CD4-positive, alpha-beta T cell (primary cell): ENCODE measurements around the gene DDIT4. TPM values are rescaled to one million over a fixed set of nuclear protein-coding genes. Genes with fewer than 3 reads are reported as not detected.
A peak's percentile ranks its signal among the peaks of the same experiment; 100 is the strongest.

Source experiments
- ATAC-seq: fragments of 200-7000 bp; cut with Tn5 transposase; one replicate; pipeline ENCODE4 v1.10.0; 2022; ENCODE audit warnings: mild to moderate bottlenecking; ENCODE audit not compliant: poor library complexity
- CTCF ChIA-PET: fragments of 350-600 bp; sonication (Branson Sonifier 250); formaldehyde crosslinking; loops from one replicate; lab custom pipeline; 2021; ENCODE audit warnings: antibody characterized with exemption, inconsistent platforms; lab: Charles Lee
- POLR2A ChIA-PET: fragments of 350-600 bp; sonication (Branson Sonifier 250); formaldehyde crosslinking; loops from one replicate; lab custom pipeline; 2021; ENCODE audit warnings: antibody characterized with exemption, inconsistent platforms; lab: Charles Lee
- DNase-seq, 14 experiments: peaks; one replicate each; pipeline ENCODE4 v3.0.0-alpha.2; 2013 to 2020; ENCODE audit warnings: mixed read lengths in 2 of 14
- H3K27ac ChIP-seq, 2 donors: one replicate each; pipeline versions ENCODE4 v1.5.1 to v1.7.0; 2013; ENCODE audit warnings: low read length in 2 of 2, low read depth in 1 of 2, mild to moderate bottlenecking in 1 of 2
- H3K27me3 ChIP-seq, 2 experiments: 1 replicate in 1 of 2; 2 replicates in 1 of 2; pipeline versions ENCODE4 v1.6.1 to v1.7.0; 2013; ENCODE audit warnings: low read length in 2 of 2, control low read depth in 1 of 2, mild to moderate bottlenecking in 1 of 2, moderate library complexity in 1 of 2; ENCODE audit not compliant: insufficient read depth in 2 of 2, control insufficient read depth in 1 of 2
- H3K36me3 ChIP-seq: one replicate; pipeline ENCODE4 v1.6.1; 2013; ENCODE audit warnings: low read length, control low read depth; ENCODE audit not compliant: insufficient read depth
- H3K4me1 ChIP-seq: one replicate; pipeline ENCODE4 v1.6.1; 2013; ENCODE audit warnings: low read length, control low read depth; ENCODE audit not compliant: insufficient read depth
- H3K4me3 ChIP-seq: one replicate; pipeline ENCODE4 v1.5.1; 2013; ENCODE audit warnings: mild to moderate bottlenecking, low read length, moderate library complexity
- H3K9me3 ChIP-seq, 2 experiments: 1 replicate in 1 of 2; 2 replicates in 1 of 2; pipeline versions ENCODE4 v1.6.1 to v1.7.0; 2013; ENCODE audit warnings: low read length in 2 of 2, mild to moderate bottlenecking in 2 of 2, control low read depth in 1 of 2, moderate library complexity in 1 of 2; ENCODE audit not compliant: control insufficient read depth in 1 of 2, insufficient read depth in 1 of 2
- H3K27ac Mint-ChIP-seq: one replicate; pipeline ENCODE4 v1.8.0; 2020; ENCODE audit warnings: mixed read lengths
- H3K27me3 Mint-ChIP-seq: one replicate; pipeline ENCODE4 v1.8.0; 2021; ENCODE audit warnings: mixed read lengths
- H3K36me3 Mint-ChIP-seq: one replicate; pipeline ENCODE4 v1.8.0; 2021; ENCODE audit warnings: low read depth, mixed read lengths
- H3K4me1 Mint-ChIP-seq: one replicate; pipeline ENCODE4 v1.8.0; 2021; ENCODE audit warnings: low read depth, mixed read lengths
- H3K4me3 Mint-ChIP-seq: one replicate; pipeline ENCODE4 v1.8.0; 2020; ENCODE audit warnings: mild to moderate bottlenecking, mixed read lengths
- H3K9me3 Mint-ChIP-seq: one replicate; pipeline ENCODE4 v1.8.0; 2020; ENCODE audit warnings: mixed read lengths
- intact Hi-C, 2 experiments: fragments of 100-400 bp; cut with DNase I in 1 of 2; cut with micrococcal nuclease in 1 of 2; formaldehyde crosslinking; loops; one replicate each; pipeline versions ENCODE4 v1.15.1 to v1.9.0; 2023 to 2025; cut with DNase I, micrococcal nuclease
- total RNA-seq, 174 experiments: library from RNA in 2 of 174; stranded (reverse) in 2 of 174; gene quantifications; one replicate each; pipeline ENCODE4 v1.2.3 and lab custom pipeline; 2021 to 2026
- TF ChIP-seq, protein P1 (sequence below): fragments of 200-600 bp; IDR thresholded peaks from one replicate; pipeline ENCODE4 v1.8.0; 2022; ENCODE audit warnings: antibody characterized with exemption, mild to moderate bottlenecking

The DDIT4 gene
- total RNA-seq, 2 experiments from 2014 or later, result 427 to 436 TPM

GRCh38 chr10:72297805-72298591 is 24.3 kb downstream of the DDIT4 start:
- Histone ChIP-seq H3K4me1 (peaks cover 58% of the 10 kb centered on the region), H3K27ac (peak overlapping the region; percentile 89 to 98), H3K36me3 (no peaks in the 10 kb centered on the region), H3K27me3 (no peaks in the 10 kb centered on the region), H3K4me3 (peak overlapping the region; percentile 75), H3K9me3 (no peaks in the 10 kb centered on the region)
- Mint-ChIP-seq H3K4me1 (peaks cover 65% of the 10 kb centered on the region), H3K36me3 (no peaks in the 10 kb centered on the region), H3K27me3 (no peaks in the 10 kb centered on the region), H3K4me3 (peak overlapping the region; percentile 82), H3K27ac (peak overlapping the region; percentile 96), H3K9me3 (no peaks in the 10 kb centered on the region)
- ATAC-seq (peak; percentile 57), DNase-seq (peak; percentile 68 to 97 (median 83))
- ChIA-PET CTCF (interaction anchor here (1.0 to 2.0 kb wide), 7 partner anchors 20 to 39 kb away, joined by 3 to 8 read pairs (median 5); no protein-coding TSS in a partner anchor), POLR2A (interaction anchor here (0.6 to 2.7 kb wide), 25 partner anchors 8 to 210 kb away, joined by 3 to 96 read pairs (median 10); partner anchors contain the start of genes ANAPC16, ASCC1, DDIT4 and DNAJB12)
- TF ChIP-seq, protein P1, sequence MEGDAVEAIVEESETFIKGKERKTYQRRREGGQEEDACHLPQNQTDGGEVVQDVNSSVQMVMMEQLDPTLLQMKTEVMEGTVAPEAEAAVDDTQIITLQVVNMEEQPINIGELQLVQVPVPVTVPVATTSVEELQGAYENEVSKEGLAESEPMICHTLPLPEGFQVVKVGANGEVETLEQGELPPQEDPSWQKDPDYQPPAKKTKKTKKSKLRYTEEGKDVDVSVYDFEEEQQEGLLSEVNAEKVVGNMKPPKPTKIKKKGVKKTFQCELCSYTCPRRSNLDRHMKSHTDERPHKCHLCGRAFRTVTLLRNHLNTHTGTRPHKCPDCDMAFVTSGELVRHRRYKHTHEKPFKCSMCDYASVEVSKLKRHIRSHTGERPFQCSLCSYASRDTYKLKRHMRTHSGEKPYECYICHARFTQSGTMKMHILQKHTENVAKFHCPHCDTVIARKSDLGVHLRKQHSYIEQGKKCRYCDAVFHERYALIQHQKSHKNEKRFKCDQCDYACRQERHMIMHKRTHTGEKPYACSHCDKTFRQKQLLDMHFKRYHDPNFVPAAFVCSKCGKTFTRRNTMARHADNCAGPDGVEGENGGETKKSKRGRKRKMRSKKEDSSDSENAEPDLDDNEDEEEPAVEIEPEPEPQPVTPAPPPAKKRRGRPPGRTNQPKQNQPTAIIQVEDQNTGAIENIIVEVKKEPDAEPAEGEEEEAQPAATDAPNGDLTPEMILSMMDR, result no peak
- intact Hi-C loops, result loop anchor here (1.0 to 5.0 kb wide), 6 partner anchors 21 to 50 kb away; partner anchors contain the start of gene DDIT4 (in 1 of the 2)

- no peaks in the 10 kb centered on the region for H3K36me3 Mint-ChIP-seq
- no peak overlapping the region for H3K4me3 ChIP-seq
- intact Hi-C loops, result loop anchor here (1.0 to 5.0 kb wide), 2 partner anchors 20 to 37 kb away; no protein-coding TSS in a partner anchor
- H3K9me3 Mint-ChIP-seq, result no peaks in the 10 kb centered on the region
- peaks cover 54% of the 10 kb centered on the region for H3K4me1 ChIP-seq
- peak overlapping the region; percentile 96 for H3K27ac Mint-ChIP-seq
- H3K27ac ChIP-seq, result peak overlapping the region; percentile 89 to 98
- no peaks in the 10 kb centered on the region for H3K36me3 ChIP-seq
- H3K27me3 Mint-ChIP-seq, result no peaks in the 10 kb centered on the region
- POLR2A ChIA-PET, result interaction anchor here (0.7 to 2.7 kb wide), 5 partner anchors 8 to 211 kb away, joined by 3 to 96 read pairs (median 7); partner anchors contain the start of genes DDIT4, DNAJB12 and SPOCK2
- peaks cover 65% of the 10 kb centered on the region for H3K4me1 Mint-ChIP-seq
- H3K27me3 ChIP-seq, result no peaks in the 10 kb centered on the region
- DNase-seq (peak in 1 of 14 experiments; percentile 40), ATAC-seq (no peak)
- no peaks in the 10 kb centered on the region for H3K9me3 ChIP-seq
- CTCF ChIA-PET, result interaction anchor here (0.9 to 2.0 kb wide), 2 partner anchors 24 to 33 kb away, joined by 6 to 8 read pairs; no protein-coding TSS in a partner anchor
- TF ChIP-seq, protein P1, result no peak
- no peak overlapping the region for H3K4me3 Mint-ChIP-seq
These were observed 25.1 kb downstream of the DDIT4 start for GRCh38 chr10:72298592-72299519.
